ENCODE data around the gene LRP1.

The LRP1 gene

GRCh38 chr12:57190821-57191220 lies 62.5 kb downstream of the LRP1 start:
- Histone ChIP-seq H3K4me1 (ENCODE audit: control insufficient read depth, insufficient read depth, low read length, poor library complexity, severe bottlenecking) (no peaks in the 10 kb centered on the region), H3K4me3 (ENCODE audit: extremely low read depth, insufficient read depth, low read length, poor library complexity, severe bottlenecking) (no peak overlapping the region), H3K9me3 (ENCODE audit: control insufficient read depth, low read length) (no peaks in the 10 kb centered on the region), H3K36me3 (ENCODE audit: control insufficient read depth, insufficient read depth, low read length) (peaks cover 99% of the 10 kb centered on the region), H3K27ac (ENCODE audit: low read depth, low read length, severe bottlenecking) (no peak overlapping the region)
- 93 to 95% methylated on average over 18 to 23 of the region's 23 CpGs for WGBS, 2 experiments (ENCODE audit: insufficient coverage in 2 of 2)

- no peak overlapping the region for H3K4me3 ChIP-seq (ENCODE audit: extremely low read depth, insufficient read depth, low read length, poor library complexity, severe bottlenecking)
- WGBS, 2 experiments (ENCODE audit: insufficient coverage in 2 of 2): 90 to 96% methylated on average over 8 to 11 of the region's 11 CpGs
- peaks cover 99% of the 10 kb centered on the region for H3K36me3 ChIP-seq (ENCODE audit: control insufficient read depth, insufficient read depth, low read length)
- no peak overlapping the region for H3K27ac ChIP-seq (ENCODE audit: low read depth, low read length, severe bottlenecking)
- no peaks in the 10 kb centered on the region for H3K4me1 ChIP-seq (ENCODE audit: control insufficient read depth, insufficient read depth, low read length, poor library complexity, severe bottlenecking)
- no peaks in the 10 kb centered on the region for H3K9me3 ChIP-seq (ENCODE audit: control insufficient read depth, low read length)
Measured at GRCh38 chr12:57191410-57191809, 63.1 kb downstream of the LRP1 start.

- H3K4me3 ChIP-seq (ENCODE audit: extremely low read depth, insufficient read depth, low read length, poor library complexity, severe bottlenecking): no peak overlapping the region
- no peaks in the 10 kb centered on the region for H3K9me3 ChIP-seq (ENCODE audit: control insufficient read depth, low read length)
- H3K36me3 ChIP-seq (ENCODE audit: control insufficient read depth, insufficient read depth, low read length): peaks cover 98% of the 10 kb centered on the region
- whole genome bisulfite sequencing, 2 experiments (ENCODE audit: insufficient coverage in 2 of 2): 91 to 99% methylated on average over 9 to 15 of the region's 16 CpGs
- H3K27ac ChIP-seq (ENCODE audit: low read depth, low read length, severe bottlenecking): no peak overlapping the region
- no peaks in the 10 kb centered on the region for H3K4me1 ChIP-seq (ENCODE audit: control insufficient read depth, insufficient read depth, low read length, poor library complexity, severe bottlenecking)
Measured at GRCh38 chr12:57192920-57193319, 64.6 kb downstream of the LRP1 start.

GRCh38 chr12:57193706-57194245 lies 65.5 kb downstream of the LRP1 start:
- no peak overlapping the region for H3K27ac ChIP-seq (ENCODE audit: low read depth, low read length, severe bottlenecking)
- no peak overlapping the region for H3K4me3 ChIP-seq (ENCODE audit: extremely low read depth, insufficient read depth, low read length, poor library complexity, severe bottlenecking)
- H3K36me3 ChIP-seq (ENCODE audit: control insufficient read depth, insufficient read depth, low read length): peaks cover 98% of the 10 kb centered on the region
- 91 to 94% methylated on average over 16 to 17 of the region's 19 CpGs for WGBS, 2 experiments (ENCODE audit: insufficient coverage in 2 of 2)
- no peaks in the 10 kb centered on the region for H3K9me3 ChIP-seq (ENCODE audit: control insufficient read depth, low read length)
- H3K4me1 ChIP-seq (ENCODE audit: control insufficient read depth, insufficient read depth, low read length, poor library complexity, severe bottlenecking): no peaks in the 10 kb centered on the region

GRCh38 chr12:57194253-57194652 lies 66.0 kb downstream of the LRP1 start:
- no peak overlapping the region for H3K27ac ChIP-seq (ENCODE audit: low read depth, low read length, severe bottlenecking)
- peaks cover 98% of the 10 kb centered on the region for H3K36me3 ChIP-seq (ENCODE audit: control insufficient read depth, insufficient read depth, low read length)
- H3K4me1 ChIP-seq (ENCODE audit: control insufficient read depth, insufficient read depth, low read length, poor library complexity, severe bottlenecking): no peaks in the 10 kb centered on the region
- H3K9me3 ChIP-seq (ENCODE audit: control insufficient read depth, low read length): no peaks in the 10 kb centered on the region
- no peak overlapping the region for H3K4me3 ChIP-seq (ENCODE audit: extremely low read depth, insufficient read depth, low read length, poor library complexity, severe bottlenecking)
- WGBS, 2 experiments (ENCODE audit: insufficient coverage in 2 of 2): 94 to 96% methylated on average over 11 to 15 of the region's 18 CpGs

GRCh38 chr12:57195186-57195585 lies 66.9 kb downstream of the LRP1 start:
- Histone ChIP-seq H3K9me3 (ENCODE audit: control insufficient read depth, low read length) (no peaks in the 10 kb centered on the region), H3K36me3 (ENCODE audit: control insufficient read depth, insufficient read depth, low read length) (peaks cover 98% of the 10 kb centered on the region), H3K4me1 (ENCODE audit: control insufficient read depth, insufficient read depth, low read length, poor library complexity, severe bottlenecking) (no peaks in the 10 kb centered on the region), H3K4me3 (ENCODE audit: extremely low read depth, insufficient read depth, low read length, poor library complexity, severe bottlenecking) (no peak overlapping the region), H3K27ac (ENCODE audit: low read depth, low read length, severe bottlenecking) (no peak overlapping the region)
- 96% methylated on average over 12 to 19 of the region's 19 CpGs for whole genome bisulfite sequencing, 2 experiments (ENCODE audit: insufficient coverage in 2 of 2)

GRCh38 chr12:57195611-57196371 lies 67.5 kb downstream of the LRP1 start:
- Histone ChIP-seq H3K27ac (ENCODE audit: low read depth, low read length, severe bottlenecking) (no peak overlapping the region), H3K36me3 (ENCODE audit: control insufficient read depth, insufficient read depth, low read length) (peaks cover 97% of the 10 kb centered on the region), H3K4me3 (ENCODE audit: extremely low read depth, insufficient read depth, low read length, poor library complexity, severe bottlenecking) (no peak overlapping the region), H3K4me1 (ENCODE audit: control insufficient read depth, insufficient read depth, low read length, poor library complexity, severe bottlenecking) (no peaks in the 10 kb centered on the region), H3K9me3 (ENCODE audit: control insufficient read depth, low read length) (no peaks in the 10 kb centered on the region)
- 92 to 93% methylated on average over 27 to 32 of the region's 34 CpGs for WGBS, 2 experiments (ENCODE audit: insufficient coverage in 2 of 2)

- H3K27ac ChIP-seq (ENCODE audit: low read depth, low read length, severe bottlenecking): no peak overlapping the region
- H3K36me3 ChIP-seq (ENCODE audit: control insufficient read depth, insufficient read depth, low read length): peaks cover 97% of the 10 kb centered on the region
- H3K4me3 ChIP-seq (ENCODE audit: extremely low read depth, insufficient read depth, low read length, poor library complexity, severe bottlenecking): no peak overlapping the region
- WGBS, 2 experiments (ENCODE audit: insufficient coverage in 2 of 2): 92 to 98% methylated on average over 4 of the region's 4 CpGs
- no peaks in the 10 kb centered on the region for H3K4me1 ChIP-seq (ENCODE audit: control insufficient read depth, insufficient read depth, low read length, poor library complexity, severe bottlenecking)
- H3K9me3 ChIP-seq (ENCODE audit: control insufficient read depth, low read length): no peaks in the 10 kb centered on the region
Measured at GRCh38 chr12:57196439-57196838, 68.2 kb downstream of the LRP1 start.

- H3K4me3 ChIP-seq (ENCODE audit: extremely low read depth, insufficient read depth, low read length, poor library complexity, severe bottlenecking): no peak overlapping the region
- 95 to 98% methylated on average over 16 to 21 of the region's 22 CpGs for WGBS, 2 experiments (ENCODE audit: insufficient coverage in 2 of 2)
- peaks cover 97% of the 10 kb centered on the region for H3K36me3 ChIP-seq (ENCODE audit: control insufficient read depth, insufficient read depth, low read length)
- H3K4me1 ChIP-seq (ENCODE audit: control insufficient read depth, insufficient read depth, low read length, poor library complexity, severe bottlenecking): no peaks in the 10 kb centered on the region
- H3K27ac ChIP-seq (ENCODE audit: low read depth, low read length, severe bottlenecking): no peak overlapping the region
- no peaks in the 10 kb centered on the region for H3K9me3 ChIP-seq (ENCODE audit: control insufficient read depth, low read length)
Measured at GRCh38 chr12:57196956-57197355, 68.7 kb downstream of the LRP1 start.

- WGBS, 2 experiments (ENCODE audit: insufficient coverage in 2 of 2): 98 to 99% methylated on average over 17 of the region's 17 CpGs
- H3K36me3 ChIP-seq (ENCODE audit: control insufficient read depth, insufficient read depth, low read length): peaks cover 94% of the 10 kb centered on the region
Measured at GRCh38 chr12:57198329-57198728, 70.0 kb downstream of the LRP1 start.

GRCh38 chr12:57199191-57199590 lies 70.9 kb downstream of the LRP1 start:
- peaks cover 94% of the 10 kb centered on the region for H3K36me3 ChIP-seq (ENCODE audit: control insufficient read depth, insufficient read depth, low read length)
- H3K27ac ChIP-seq (ENCODE audit: low read depth, low read length, severe bottlenecking): no peak overlapping the region
- 86 to 89% methylated on average over 12 to 15 of the region's 15 CpGs for WGBS, 2 experiments (ENCODE audit: insufficient coverage in 2 of 2)
- no peaks in the 10 kb centered on the region for H3K9me3 ChIP-seq (ENCODE audit: control insufficient read depth, low read length)
- H3K4me1 ChIP-seq (ENCODE audit: control insufficient read depth, insufficient read depth, low read length, poor library complexity, severe bottlenecking): no peaks in the 10 kb centered on the region
- no peak overlapping the region for H3K4me3 ChIP-seq (ENCODE audit: extremely low read depth, insufficient read depth, low read length, poor library complexity, severe bottlenecking)

More at GRCh38 chr12:57198329-57198728, 70.0 kb downstream of the LRP1 start:
- Histone ChIP-seq H3K4me1 (ENCODE audit: control insufficient read depth, insufficient read depth, low read length, poor library complexity, severe bottlenecking) (no peaks in the 10 kb centered on the region), H3K9me3 (ENCODE audit: control insufficient read depth, low read length) (no peaks in the 10 kb centered on the region), H3K4me3 (ENCODE audit: extremely low read depth, insufficient read depth, low read length, poor library complexity, severe bottlenecking) (no peak overlapping the region), H3K27ac (ENCODE audit: low read depth, low read length, severe bottlenecking) (no peak overlapping the region)

Data from mesodermal cell (in vitro differentiated cells).